GM23338 (cell line): Measurements from ENCODE around the gene MMP15. TPM values are rescaled to one million over a fixed set of nuclear protein-coding genes. Genes with fewer than 3 reads are reported as not detected.

ENCODE experiments used
- ATAC-seq: fragments of 200-7000 bp; cut with Tn5 transposase; 3 replicates; pipeline ENCODE4 v1.9.1; 2020
- DNase-seq: peaks from one replicate; pipeline ENCODE4 v3.0.0-alpha.2; 2015; ENCODE audit warnings: low spot score
- H2AFZ ChIP-seq: fragments of 200-600 bp; sonication (generic); 2 replicates; pipeline ENCODE4 v1.8.0; 2016; ENCODE audit warnings: antibody characterized with exemption, mild to moderate bottlenecking, moderate library complexity
- H3F3A ChIP-seq: fragments of 200-600 bp; sonication (generic); replicated peaks from 2 replicates; pipeline ENCODE4 v1.8.0; 2017; ENCODE audit warnings: antibody characterized with exemption, mixed run types, low read depth
- H3K27ac ChIP-seq: fragments of 200-600 bp; sonication (generic); 2 replicates; pipeline ENCODE4 v1.6.1; 2016; ENCODE audit warnings: low read depth
- H3K27me3 ChIP-seq: fragments of 200-600 bp; sonication (generic); 2 replicates; pipeline ENCODE4 v1.8.0; 2016; ENCODE audit warnings: mild to moderate bottlenecking, mixed run types, moderate library complexity; ENCODE audit not compliant: insufficient read depth
- H3K36me3 ChIP-seq: fragments of 200-600 bp; sonication (generic); 2 replicates; pipeline ENCODE4 v1.8.0; 2016; ENCODE audit warnings: mild to moderate bottlenecking; ENCODE audit not compliant: insufficient read depth
- H3K4me1 ChIP-seq: fragments of 200-600 bp; sonication (generic); 2 replicates; pipeline ENCODE4 v1.8.0; 2016; ENCODE audit warnings: mild to moderate bottlenecking, moderate library complexity; ENCODE audit not compliant: insufficient read depth
- H3K4me2 ChIP-seq: fragments of 200-600 bp; sonication (generic); 2 replicates; pipeline ENCODE4 v1.7.1; 2017; ENCODE audit warnings: mixed run types
- H3K4me3 ChIP-seq: fragments of 200-600 bp; sonication (generic); 2 replicates; pipeline ENCODE4 v1.6.1; 2016; ENCODE audit warnings: mixed run types
- H3K79me2 ChIP-seq: fragments of 200-600 bp; sonication (generic); replicated peaks from 2 replicates; pipeline ENCODE4 v1.8.0; 2017; ENCODE audit warnings: mild to moderate bottlenecking; ENCODE audit not compliant: insufficient read depth
- H3K9me2 ChIP-seq: fragments of 200-600 bp; sonication (generic); 2 replicates; pipeline ENCODE4 v1.8.0; 2017; ENCODE audit not compliant: insufficient read depth
- H4K20me1 ChIP-seq: fragments of 200-600 bp; sonication (generic); replicated peaks from 2 replicates; pipeline ENCODE4 v1.8.0; 2017; ENCODE audit warnings: mild to moderate bottlenecking; ENCODE audit not compliant: insufficient read depth
- H3K27ac Mint-ChIP-seq: 2 replicates; pipeline ENCODE4 v1.8.0; 2020; ENCODE audit warnings: inconsistent platforms, mild to moderate bottlenecking, moderate library complexity, mixed read lengths
- H3K27me3 Mint-ChIP-seq: 3 replicates; pipeline ENCODE4 v1.8.0; 2022; ENCODE audit warnings: low read depth, mild to moderate bottlenecking, moderate library complexity, mixed read lengths, inconsistent platforms; ENCODE audit not compliant: insufficient read depth, poor library complexity
- H3K36me3 Mint-ChIP-seq: 3 replicates; pipeline ENCODE4 v1.8.0; 2021; ENCODE audit warnings: low read depth, mild to moderate bottlenecking, inconsistent platforms, moderate library complexity, mixed read lengths
- H3K4me1 Mint-ChIP-seq: 3 replicates; pipeline ENCODE4 v1.8.0; 2020; ENCODE audit warnings: mild to moderate bottlenecking, inconsistent platforms, mixed read lengths
- H3K4me3 Mint-ChIP-seq: 3 replicates; pipeline ENCODE4 v1.8.0; 2021; ENCODE audit warnings: moderate library complexity, mild to moderate bottlenecking, inconsistent platforms, mixed read lengths
- H3K9me3 Mint-ChIP-seq: 3 replicates; pipeline ENCODE4 v1.8.0; 2020; ENCODE audit warnings: moderate library complexity, mild to moderate bottlenecking, inconsistent platforms, mixed read lengths
- EZH2 ChIP-seq: fragments of 200-600 bp; sonication (generic); IDR thresholded peaks from one replicate; pipeline ENCODE4 v1.8.0; 2017; ENCODE audit warnings: antibody characterized with exemption, mild to moderate bottlenecking, low read depth; ENCODE audit not compliant: unreplicated experiment
- JUNB ChIP-seq: IDR thresholded peaks from one replicate; pipeline ENCODE4 v1.6.1; 2016; ENCODE audit warnings: antibody characterized with exemption; ENCODE audit not compliant: unreplicated experiment
- POLR2AphosphoS5 ChIP-seq: IDR thresholded peaks from 2 replicates; pipeline ENCODE4 v1.6.1; 2016; ENCODE audit warnings: antibody characterized with exemption, low read depth
- ZNF114 ChIP-seq: fragments of 250-450 bp; sonication (Bioruptor Pico); IDR thresholded peaks from 2 replicates; pipeline ENCODE4 v1.5.0; 2020; ENCODE audit warnings: mild to moderate bottlenecking, moderate library complexity
- polyA plus RNA-seq: library from polyadenylated mRNA; unstranded; fragments of >200 nt; fragmentation: Nextera tagmentation; extraction: Ambion mirVana; gene quantifications from 2 replicates; pipeline ENCODE4 v1.2.1, GENCODE V29; 2016
- total RNA-seq: library from RNA; depleted of rRNA; stranded (reverse); fragments of >200 nt; shearing (Covaris generic); gene quantifications from 2 replicates; pipeline ENCODE4 v1.2.3, GENCODE V29; 2014
- TF ChIP-seq, protein P1 (sequence below): fragments of 250-450 bp; sonication (Bioruptor Pico); IDR thresholded peaks from 2 replicates; pipeline ENCODE4 v1.5.0; 2020; ENCODE audit warnings: mild to moderate bottlenecking, moderate library complexity
- TF ChIP-seq, protein P2 (sequence below): IDR thresholded peaks from 2 replicates; pipeline ENCODE4 v1.6.1; 2016; ENCODE audit warnings: antibody characterized with exemption

Gene MMP15
- total and polyA plus RNA-seq, 2 experiments from 2014 or later, result 10.9 to 79.1 TPM

DNA sequence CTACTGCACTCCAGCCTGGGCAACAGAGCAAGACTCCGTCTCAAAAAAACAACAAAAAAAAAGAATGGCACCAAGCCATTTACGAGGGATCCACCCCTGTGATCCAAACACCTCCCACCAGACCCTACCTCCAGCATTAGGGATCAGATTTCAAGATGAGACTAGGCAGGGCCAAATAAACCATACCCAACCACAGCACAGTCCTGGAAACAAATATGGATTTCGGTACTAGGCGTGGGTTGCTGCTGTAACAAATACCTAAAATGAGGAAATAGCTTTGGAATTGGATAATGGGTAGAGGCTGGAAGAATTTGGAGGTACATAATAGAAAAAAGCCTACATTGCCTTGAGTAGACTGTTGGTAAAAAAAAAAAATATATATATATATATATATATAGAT is 49.1 kb downstream of the MMP15 start (continued):
- TF ChIP-seq, protein P1, sequence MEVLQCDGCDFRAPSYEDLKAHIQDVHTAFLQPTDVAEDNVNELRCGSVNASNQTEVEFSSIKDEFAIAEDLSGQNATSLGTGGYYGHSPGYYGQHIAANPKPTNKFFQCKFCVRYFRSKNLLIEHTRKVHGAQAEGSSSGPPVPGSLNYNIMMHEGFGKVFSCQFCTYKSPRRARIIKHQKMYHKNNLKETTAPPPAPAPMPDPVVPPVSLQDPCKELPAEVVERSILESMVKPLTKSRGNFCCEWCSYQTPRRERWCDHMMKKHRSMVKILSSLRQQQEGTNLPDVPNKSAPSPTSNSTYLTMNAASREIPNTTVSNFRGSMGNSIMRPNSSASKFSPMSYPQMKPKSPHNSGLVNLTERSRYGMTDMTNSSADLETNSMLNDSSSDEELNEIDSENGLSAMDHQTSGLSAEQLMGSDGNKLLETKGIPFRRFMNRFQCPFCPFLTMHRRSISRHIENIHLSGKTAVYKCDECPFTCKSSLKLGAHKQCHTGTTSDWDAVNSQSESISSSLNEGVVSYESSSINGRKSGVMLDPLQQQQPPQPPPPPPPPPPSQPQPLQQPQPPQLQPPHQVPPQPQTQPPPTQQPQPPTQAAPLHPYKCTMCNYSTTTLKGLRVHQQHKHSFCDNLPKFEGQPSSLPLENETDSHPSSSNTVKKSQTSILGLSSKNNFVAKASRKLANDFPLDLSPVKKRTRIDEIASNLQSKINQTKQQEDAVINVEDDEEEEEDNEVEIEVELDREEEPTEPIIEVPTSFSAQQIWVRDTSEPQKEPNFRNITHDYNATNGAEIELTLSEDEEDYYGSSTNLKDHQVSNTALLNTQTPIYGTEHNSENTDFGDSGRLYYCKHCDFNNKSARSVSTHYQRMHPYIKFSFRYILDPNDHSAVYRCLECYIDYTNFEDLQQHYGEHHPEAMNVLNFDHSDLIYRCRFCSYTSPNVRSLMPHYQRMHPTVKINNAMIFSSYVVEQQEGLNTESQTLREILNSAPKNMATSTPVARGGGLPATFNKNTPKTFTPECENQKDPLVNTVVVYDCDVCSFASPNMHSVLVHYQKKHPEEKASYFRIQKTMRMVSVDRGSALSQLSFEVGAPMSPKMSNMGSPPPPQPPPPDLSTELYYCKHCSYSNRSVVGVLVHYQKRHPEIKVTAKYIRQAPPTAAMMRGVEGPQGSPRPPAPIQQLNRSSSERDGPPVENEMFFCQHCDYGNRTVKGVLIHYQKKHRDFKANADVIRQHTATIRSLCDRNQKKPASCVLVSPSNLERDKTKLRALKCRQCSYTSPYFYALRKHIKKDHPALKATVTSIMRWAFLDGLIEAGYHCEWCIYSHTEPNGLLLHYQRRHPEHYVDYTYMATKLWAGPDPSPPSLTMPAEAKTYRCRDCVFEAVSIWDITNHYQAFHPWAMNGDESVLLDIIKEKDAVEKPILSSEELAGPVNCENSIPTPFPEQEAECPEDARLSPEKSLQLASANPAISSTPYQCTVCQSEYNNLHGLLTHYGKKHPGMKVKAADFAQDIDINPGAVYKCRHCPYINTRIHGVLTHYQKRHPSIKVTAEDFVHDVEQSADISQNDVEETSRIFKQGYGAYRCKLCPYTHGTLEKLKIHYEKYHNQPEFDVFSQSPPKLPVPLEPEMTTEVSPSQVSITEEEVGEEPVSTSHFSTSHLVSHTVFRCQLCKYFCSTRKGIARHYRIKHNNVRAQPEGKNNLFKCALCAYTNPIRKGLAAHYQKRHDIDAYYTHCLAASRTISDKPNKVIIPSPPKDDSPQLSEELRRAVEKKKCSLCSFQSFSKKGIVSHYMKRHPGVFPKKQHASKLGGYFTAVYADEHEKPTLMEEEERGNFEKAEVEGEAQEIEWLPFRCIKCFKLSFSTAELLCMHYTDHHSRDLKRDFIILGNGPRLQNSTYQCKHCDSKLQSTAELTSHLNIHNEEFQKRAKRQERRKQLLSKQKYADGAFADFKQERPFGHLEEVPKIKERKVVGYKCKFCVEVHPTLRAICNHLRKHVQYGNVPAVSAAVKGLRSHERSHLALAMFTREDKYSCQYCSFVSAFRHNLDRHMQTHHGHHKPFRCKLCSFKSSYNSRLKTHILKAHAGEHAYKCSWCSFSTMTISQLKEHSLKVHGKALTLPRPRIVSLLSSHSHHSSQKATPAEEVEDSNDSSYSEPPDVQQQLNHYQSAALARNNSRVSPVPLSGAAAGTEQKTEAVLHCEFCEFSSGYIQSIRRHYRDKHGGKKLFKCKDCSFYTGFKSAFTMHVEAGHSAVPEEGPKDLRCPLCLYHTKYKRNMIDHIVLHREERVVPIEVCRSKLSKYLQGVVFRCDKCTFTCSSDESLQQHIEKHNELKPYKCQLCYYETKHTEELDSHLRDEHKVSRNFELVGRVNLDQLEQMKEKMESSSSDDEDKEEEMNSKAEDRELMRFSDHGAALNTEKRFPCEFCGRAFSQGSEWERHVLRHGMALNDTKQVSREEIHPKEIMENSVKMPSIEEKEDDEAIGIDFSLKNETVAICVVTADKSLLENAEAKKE, result no peak
- TF ChIP-seq ZNF114, result no peak

DNA sequence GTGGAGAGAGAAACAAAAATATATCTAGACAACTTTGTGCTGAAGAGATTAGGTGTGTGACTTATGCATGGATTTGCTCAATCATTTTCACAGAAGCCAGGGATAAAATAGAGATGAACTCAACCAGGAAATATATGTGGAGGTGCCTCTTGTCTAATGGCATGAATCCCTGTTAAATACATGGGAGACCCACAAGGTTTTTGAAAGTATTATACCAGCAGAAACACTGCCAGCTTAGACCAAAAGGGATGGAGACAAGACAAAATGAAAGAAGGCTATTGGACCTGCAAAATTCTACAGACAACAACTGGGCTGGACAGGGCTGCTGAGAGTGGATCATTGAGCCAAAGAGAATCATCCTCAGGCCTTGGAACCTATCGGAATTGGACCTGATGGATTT is 51.0 kb downstream of the MMP15 start:
- H3K27me3 Mint-ChIP-seq, result peaks cover 8% of the 10 kb centered on the region

More for the DNA sequence above, 51.0 kb downstream of the MMP15 start:
- Mint-ChIP-seq H3K4me1 (no peaks in the 10 kb centered on the region), H3K36me3 (peaks cover 6% of the 10 kb centered on the region; the same call in 1 of the 3 replicates), H3K27ac (no peak overlapping the region), H3K4me3 (no peak overlapping the region), H3K9me3 (peaks cover 24% of the 10 kb centered on the region)
- H3K4me2 ChIP-seq, result no peak overlapping the region
- no peak overlapping the region for H2AFZ ChIP-seq
- H3K27ac ChIP-seq, result no peak overlapping the region
- no peaks in the 10 kb centered on the region for H3K4me1 ChIP-seq
- H3K4me3 ChIP-seq, result no peak overlapping the region
- TF ChIP-seq POLR2AphosphoS5 (no peak), JUNB (no peak), EZH2 (no peak)
- TF ChIP-seq, protein P2, sequence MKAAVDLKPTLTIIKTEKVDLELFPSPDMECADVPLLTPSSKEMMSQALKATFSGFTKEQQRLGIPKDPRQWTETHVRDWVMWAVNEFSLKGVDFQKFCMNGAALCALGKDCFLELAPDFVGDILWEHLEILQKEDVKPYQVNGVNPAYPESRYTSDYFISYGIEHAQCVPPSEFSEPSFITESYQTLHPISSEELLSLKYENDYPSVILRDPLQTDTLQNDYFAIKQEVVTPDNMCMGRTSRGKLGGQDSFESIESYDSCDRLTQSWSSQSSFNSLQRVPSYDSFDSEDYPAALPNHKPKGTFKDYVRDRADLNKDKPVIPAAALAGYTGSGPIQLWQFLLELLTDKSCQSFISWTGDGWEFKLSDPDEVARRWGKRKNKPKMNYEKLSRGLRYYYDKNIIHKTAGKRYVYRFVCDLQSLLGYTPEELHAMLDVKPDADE, result no peak
- H4K20me1 ChIP-seq, result no peaks in the 10 kb centered on the region
- H3K27me3 ChIP-seq, result no peaks in the 10 kb centered on the region
- H3K36me3 ChIP-seq, result no peaks in the 10 kb centered on the region
- DNase-seq, result no peak
- H3K9me2 ChIP-seq, result no peaks in the 10 kb centered on the region
- H3F3A ChIP-seq, result no peaks in the 10 kb centered on the region
- no peaks in the 10 kb centered on the region for H3K79me2 ChIP-seq
- ATAC-seq, result no peak
